8988T (cell line): Measurements from ENCODE around the gene FOXP2.

Experiments used
- DNase-seq: peaks from one replicate; pipeline ENCODE4 v3.0.0; 2011

The FOXP2 gene

GRCh38 chr7:114740941-114741340 lies 326.3 kb downstream of the FOXP2 start:
- DNase-seq, result no peak

GRCh38 chr7:114741911-114742310 lies 327.3 kb downstream of the FOXP2 start:
- no peak for DNase-seq
